Subcutaneous abdominal adipose tissue (tissue), 5 donors: Measurements from ENCODE around the gene SSBP1.
"Not testable (repeated sequence)": the region's sequence is repeated elsewhere in the genome, so short reads cannot be mapped to it uniquely, and the experiment has no call there.

Experiments
- H3K27ac ChIP-seq: one replicate; pipeline ENCODE4 v1.7.0; 2013; ENCODE audit warnings: low read depth, mild to moderate bottlenecking, inconsistent platforms, low read length, moderate library complexity
- H3K27me3 ChIP-seq, 5 donors: one replicate each; pipeline ENCODE4 v1.7.0; 2013; ENCODE audit warnings: low read length in 5 of 5, inconsistent platforms in 1 of 5; ENCODE audit not compliant: control insufficient read depth in 5 of 5, insufficient read depth in 4 of 5
- H3K36me3 ChIP-seq, 5 donors: one replicate each; pipeline ENCODE4 v1.7.0; 2013; ENCODE audit warnings: low read length in 5 of 5; ENCODE audit not compliant: control insufficient read depth in 5 of 5, insufficient read depth in 5 of 5
- H3K4me1 ChIP-seq, 5 donors: one replicate each; pipeline ENCODE4 v1.7.0; 2013; ENCODE audit warnings: low read length in 5 of 5, mild to moderate bottlenecking in 3 of 5, moderate library complexity in 1 of 5; ENCODE audit not compliant: control insufficient read depth in 5 of 5, insufficient read depth in 5 of 5
- H3K4me3 ChIP-seq, 5 donors: one replicate each; pipeline ENCODE4 v1.7.0; 2013; ENCODE audit warnings: low read length in 5 of 5, low read depth in 1 of 5
- H3K9ac ChIP-seq, 5 donors: one replicate each; pipeline ENCODE4 v1.7.0; 2013; ENCODE audit warnings: low read length in 5 of 5, mild to moderate bottlenecking in 4 of 5, moderate library complexity in 3 of 5
- H3K9me3 ChIP-seq, 5 donors: one replicate each; pipeline ENCODE4 v1.7.0; 2013; ENCODE audit warnings: low read length in 5 of 5; ENCODE audit not compliant: control insufficient read depth in 5 of 5
- donor health status: healthy.
- donor health status: healthy.
- donor health status: healthy.
- donor health status: healthy.
- donor health status: healthy.

SSBP1 gene, protein sequence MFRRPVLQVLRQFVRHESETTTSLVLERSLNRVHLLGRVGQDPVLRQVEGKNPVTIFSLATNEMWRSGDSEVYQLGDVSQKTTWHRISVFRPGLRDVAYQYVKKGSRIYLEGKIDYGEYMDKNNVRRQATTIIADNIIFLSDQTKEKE

GRCh38 chr7:141737836-141738591, at the start of gene SSBP1:
TSS of gene SSBP1 (plus strand) at chr7:141738358. CDS start at chr7:141739167, 809 bp downstream.
- H3K9ac ChIP-seq: peak within 1 kb of the TSS; percentile 78 to 92 (median 84)
- H3K27me3 ChIP-seq: no peaks in the 10 kb centered on the region
- peak within 1 kb of the TSS; percentile 73 for H3K27ac ChIP-seq
- H3K4me1 ChIP-seq: peaks cover 4 to 23% (median 20%) of the 10 kb centered on the region in 5 donors
- no peaks in the 10 kb centered on the region for H3K9me3 ChIP-seq
- peak within 1 kb of the TSS; percentile 95 to 100 (median 99) for H3K4me3 ChIP-seq
- peaks cover 16 to 30% (median 22%) of the 10 kb centered on the region in 5 donors for H3K36me3 ChIP-seq

DNA sequence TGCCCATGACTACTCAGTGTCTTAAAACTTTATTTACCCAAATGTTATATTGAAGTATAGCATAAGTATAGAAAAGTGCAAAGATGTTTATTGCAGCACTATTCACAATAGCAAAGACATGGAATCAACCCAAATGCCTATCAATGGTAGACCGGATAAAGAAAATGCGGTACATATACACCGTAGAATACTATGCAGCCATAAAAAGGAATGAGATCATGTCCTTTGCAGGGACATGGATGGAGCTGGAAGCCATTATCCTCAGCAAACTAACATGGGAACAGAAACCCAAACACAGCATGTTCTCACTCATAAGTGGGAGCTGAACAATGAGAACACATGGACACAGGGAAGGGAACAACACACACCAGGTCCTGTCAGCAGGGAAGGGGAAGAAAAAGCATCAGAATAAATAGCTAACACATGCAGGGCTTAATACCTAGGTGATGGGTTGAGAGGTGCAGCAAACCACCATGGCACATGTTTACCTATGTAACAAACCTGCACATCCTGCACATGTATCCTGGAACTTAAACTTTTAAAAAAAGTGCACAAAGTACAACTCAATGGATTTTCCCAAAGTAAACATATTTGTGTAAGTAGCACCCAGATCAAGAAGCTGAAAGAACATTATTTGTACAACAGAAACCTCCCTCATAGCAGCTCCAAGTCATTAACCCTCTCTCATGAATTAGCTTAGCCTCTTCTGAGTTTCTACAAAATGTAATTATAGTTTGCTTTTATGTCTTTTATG, 48.9 kb upstream of the SSBP1 start:
- H3K36me3 ChIP-seq, H3K9me3 ChIP-seq: not testable (repeated sequence)

GRCh38 chr7:141691540-141691939, 46.6 kb upstream of the SSBP1 start:
- Histone ChIP-seq H3K4me3 (no peak overlapping the region), H3K36me3 (no peaks in the 10 kb centered on the region), H3K27me3 (no peaks in the 10 kb centered on the region), H3K9me3 (no peaks in the 10 kb centered on the region), H3K27ac (no peak overlapping the region), H3K4me1 (peaks cover 0 to 17% (median 15%) of the 10 kb centered on the region in 5 donors), H3K9ac (no peak overlapping the region)

More for the DNA sequence above, 48.9 kb upstream of the SSBP1 start:
- not testable (repeated sequence) for H3K27ac ChIP-seq, H3K27me3 ChIP-seq, H3K9ac ChIP-seq, H3K4me3 ChIP-seq
- H3K4me1 ChIP-seq: peaks cover 2 to 23% (median 19%) of the 10 kb centered on the region in 5 donors

GRCh38 chr7:141691961-141692360, 46.2 kb upstream of the SSBP1 start:
- no peaks in the 10 kb centered on the region for H3K36me3 ChIP-seq
- H3K27me3 ChIP-seq: no peaks in the 10 kb centered on the region
- no peak overlapping the region for H3K9ac ChIP-seq
- H3K4me3 ChIP-seq: no peak overlapping the region
- no peak overlapping the region for H3K27ac ChIP-seq
- peaks cover 0 to 17% (median 11%) of the 10 kb centered on the region in 5 donors for H3K4me1 ChIP-seq
- no peaks in the 10 kb centered on the region for H3K9me3 ChIP-seq

GRCh38 chr7:141693082-141693481, 45.1 kb upstream of the SSBP1 start:
- Histone ChIP-seq H3K36me3 (no peaks in the 10 kb centered on the region), H3K4me1 (peaks cover 0 to 24% (median 6%) of the 10 kb centered on the region in 5 donors), H3K27ac (no peak overlapping the region), H3K9me3 (no peaks in the 10 kb centered on the region), H3K9ac (no peak overlapping the region), H3K4me3 (no peak overlapping the region), H3K27me3 (no peaks in the 10 kb centered on the region)

GRCh38 chr7:141695803-141696289, 42.3 kb upstream of the SSBP1 start:
- Histone ChIP-seq H3K4me3 (no peak overlapping the region), H3K36me3 (no peaks in the 10 kb centered on the region), H3K9me3 (no peaks in the 10 kb centered on the region), H3K4me1 (peaks cover 4 to 30% (median 15%) of the 10 kb centered on the region in 5 donors), H3K27me3 (no peaks in the 10 kb centered on the region), H3K27ac (no peak overlapping the region), H3K9ac (no peak overlapping the region)

GRCh38 chr7:141696348-141696747, 41.8 kb upstream of the SSBP1 start:
- H3K27me3 ChIP-seq: no peaks in the 10 kb centered on the region
- no peaks in the 10 kb centered on the region for H3K9me3 ChIP-seq
- H3K9ac ChIP-seq: no peak overlapping the region
- H3K4me1 ChIP-seq: peaks cover 4 to 32% (median 18%) of the 10 kb centered on the region in 5 donors
- no peak overlapping the region for H3K27ac ChIP-seq
- H3K36me3 ChIP-seq: no peaks in the 10 kb centered on the region
- H3K4me3 ChIP-seq: no peak overlapping the region

DNA sequence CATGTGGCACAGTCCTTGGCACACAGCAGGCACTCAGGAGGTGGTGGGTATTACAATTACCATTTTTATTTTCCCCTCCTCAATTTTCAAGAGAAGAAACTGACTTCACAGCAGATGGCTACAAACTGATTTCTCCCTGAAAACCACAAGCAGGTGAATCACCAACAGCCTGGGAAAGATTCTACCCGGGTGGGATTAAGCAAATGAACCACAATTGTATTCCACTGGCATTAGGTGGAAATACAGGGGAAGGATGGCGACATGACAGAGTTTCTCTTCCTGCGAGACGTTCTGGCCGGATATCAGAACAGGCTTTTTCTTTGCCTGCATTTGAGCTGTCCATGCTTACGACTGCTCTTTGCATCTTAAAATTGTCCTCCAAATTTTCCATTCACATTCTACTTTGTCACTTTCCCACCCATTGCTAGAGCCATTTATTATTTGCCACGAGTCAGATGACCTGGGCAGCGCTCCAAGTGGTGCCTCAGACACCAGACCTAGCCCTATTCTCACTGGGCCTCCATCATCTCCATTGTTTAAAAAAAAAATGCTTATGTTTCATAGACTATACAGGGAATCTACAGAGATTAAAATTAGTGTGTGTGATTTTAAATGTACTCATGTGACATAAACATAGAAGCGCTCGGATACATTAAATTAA, 40.8 kb upstream of the SSBP1 start:
- Histone ChIP-seq H3K9ac (no peak overlapping the region), H3K27ac (no peak overlapping the region), H3K36me3 (no peaks in the 10 kb centered on the region), H3K4me3 (no peak overlapping the region), H3K4me1 (peaks cover 4 to 34% (median 18%) of the 10 kb centered on the region in 5 donors), H3K9me3 (no peaks in the 10 kb centered on the region), H3K27me3 (no peaks in the 10 kb centered on the region)

DNA sequence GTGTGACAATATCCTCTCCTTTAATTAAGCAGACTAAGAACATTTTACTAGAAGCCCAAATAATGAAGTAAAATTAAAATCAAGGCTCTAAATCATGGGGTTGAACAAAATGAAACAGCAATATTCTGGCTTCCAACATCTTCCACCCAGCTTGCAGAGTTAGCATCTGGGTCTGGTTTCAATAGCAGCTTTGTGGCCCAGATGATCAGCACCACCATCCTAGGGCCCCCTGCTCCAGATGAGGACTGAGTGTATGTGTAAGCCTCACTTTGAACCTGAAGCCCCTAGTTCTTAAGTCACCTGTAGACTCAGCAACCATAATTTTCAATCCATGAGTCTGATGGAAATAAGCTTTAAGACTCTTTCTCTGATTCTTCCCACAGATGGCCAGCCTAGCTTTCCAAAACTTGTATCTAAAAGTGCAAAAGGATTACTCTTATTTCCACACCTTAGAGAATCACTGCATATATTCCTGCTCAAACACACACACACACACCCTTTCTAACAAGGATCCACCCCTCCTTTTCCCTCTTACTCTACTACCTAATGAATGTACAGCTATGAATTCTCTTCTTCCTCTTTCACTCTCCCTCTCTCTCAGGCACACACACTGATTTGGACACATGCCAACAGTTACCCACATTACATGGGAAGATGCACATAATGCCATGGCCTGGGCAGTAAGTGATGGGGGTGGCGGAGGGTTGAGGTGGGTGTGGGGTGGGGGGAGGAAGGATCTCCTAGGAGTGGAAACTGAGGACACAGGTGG, 39.7 kb upstream of the SSBP1 start:
- peaks cover 4 to 38% (median 22%) of the 10 kb centered on the region in 5 donors for H3K4me1 ChIP-seq
- H3K27ac ChIP-seq: no peak overlapping the region
- H3K9me3 ChIP-seq: no peaks in the 10 kb centered on the region
- no peaks in the 10 kb centered on the region for H3K36me3 ChIP-seq
- no peak overlapping the region for H3K9ac ChIP-seq
- H3K27me3 ChIP-seq: no peaks in the 10 kb centered on the region
- no peak overlapping the region for H3K4me3 ChIP-seq
